ENCODE results near the gene MYO15A.

DNA sequence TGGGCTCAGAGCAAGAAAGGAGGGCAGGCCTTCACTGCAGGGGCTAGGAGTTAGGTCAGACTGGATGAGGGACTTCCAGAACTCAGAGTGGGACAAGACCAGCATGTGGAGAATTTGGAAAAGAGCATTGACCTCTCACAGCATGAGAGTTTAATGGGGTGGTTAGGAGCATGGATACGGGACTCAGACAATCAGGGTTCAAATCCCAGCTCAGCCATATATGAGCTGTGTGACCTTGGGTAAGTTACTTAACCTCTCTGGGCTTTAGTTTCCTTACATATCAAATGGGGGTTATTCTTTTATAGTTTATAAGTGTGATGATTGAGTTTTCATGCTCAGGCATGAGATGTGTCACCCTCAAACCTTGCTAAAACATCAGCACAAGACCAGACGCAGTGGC lies 37.7 kb downstream of the MYO15A start:
- TF ChIP-seq POLR2A (IDR thresholded peaks at IDR 0.05): no peak
- TF ChIP-seq, protein P1, sequence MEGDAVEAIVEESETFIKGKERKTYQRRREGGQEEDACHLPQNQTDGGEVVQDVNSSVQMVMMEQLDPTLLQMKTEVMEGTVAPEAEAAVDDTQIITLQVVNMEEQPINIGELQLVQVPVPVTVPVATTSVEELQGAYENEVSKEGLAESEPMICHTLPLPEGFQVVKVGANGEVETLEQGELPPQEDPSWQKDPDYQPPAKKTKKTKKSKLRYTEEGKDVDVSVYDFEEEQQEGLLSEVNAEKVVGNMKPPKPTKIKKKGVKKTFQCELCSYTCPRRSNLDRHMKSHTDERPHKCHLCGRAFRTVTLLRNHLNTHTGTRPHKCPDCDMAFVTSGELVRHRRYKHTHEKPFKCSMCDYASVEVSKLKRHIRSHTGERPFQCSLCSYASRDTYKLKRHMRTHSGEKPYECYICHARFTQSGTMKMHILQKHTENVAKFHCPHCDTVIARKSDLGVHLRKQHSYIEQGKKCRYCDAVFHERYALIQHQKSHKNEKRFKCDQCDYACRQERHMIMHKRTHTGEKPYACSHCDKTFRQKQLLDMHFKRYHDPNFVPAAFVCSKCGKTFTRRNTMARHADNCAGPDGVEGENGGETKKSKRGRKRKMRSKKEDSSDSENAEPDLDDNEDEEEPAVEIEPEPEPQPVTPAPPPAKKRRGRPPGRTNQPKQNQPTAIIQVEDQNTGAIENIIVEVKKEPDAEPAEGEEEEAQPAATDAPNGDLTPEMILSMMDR (IDR thresholded peaks at IDR 0.05): no peak
